Esophagus squamous epithelium (tissue), 5 donors: ENCODE data around the gene CD93. TPM values are rescaled to one million over a fixed set of nuclear protein-coding genes. Genes with fewer than 3 reads are reported as not detected.
A peak's percentile ranks its signal among the peaks of the same experiment; 100 is the strongest.

Experiments
- DNase-seq: peaks from one replicate; lab custom pipeline; 2025; lab: John Stamatoyannopoulos, UW
- H3K27ac ChIP-seq, 4 donors: fragments of 200-600 bp; sonication (generic); one replicate each; pipeline ENCODE4 v1.5.1; 2016 to 2019; ENCODE audit warnings: mild to moderate bottlenecking in 1 of 4
- H3K27me3 ChIP-seq, 4 donors: fragments of 200-600 bp; sonication (generic); 1 replicate in 3 of 4; 2 replicates in 1 of 4; pipeline versions ENCODE4 v1.5.1 to v1.6.0; 2017 to 2021; ENCODE audit warnings: antibody characterized with exemption in 1 of 4
- H3K36me3 ChIP-seq, 3 donors: fragments of 200-600 bp; sonication (generic); one replicate each; pipeline ENCODE4 v1.5.1; 2016 to 2019
- H3K4me1 ChIP-seq, 3 donors: fragments of 200-600 bp; sonication (generic); one replicate each; pipeline ENCODE4 v1.5.1; 2017 to 2019
- H3K4me3 ChIP-seq, 4 donors: fragments of 200-600 bp; sonication (generic); 1 replicate in 3 of 4; 2 replicates in 1 of 4; pipeline ENCODE4 v1.5.1; 2016 to 2019; ENCODE audit warnings: mild to moderate bottlenecking in 2 of 4, moderate library complexity in 1 of 4
- H3K9me3 ChIP-seq, 3 donors: fragments of 200-600 bp; sonication (generic); one replicate each; pipeline ENCODE4 v1.5.1; 2016 to 2019
- CTCF ChIP-seq, 6 experiments: fragments of 450-650 bp in 4 of 6; fragments of 200-600 bp in 2 of 6; sonication (generic) in 2 of 6; IDR thresholded peaks; one replicate each; pipeline ENCODE4 v1.5.1; 2016 to 2019; ENCODE audit warnings: antibody characterized with exemption in 6 of 6, mild to moderate bottlenecking in 4 of 6, moderate library complexity in 4 of 6
- POLR2A ChIP-seq, 4 donors: fragments of 450-650 bp; IDR thresholded peaks; one replicate each; pipeline ENCODE4 v1.6.1; 2017; ENCODE audit warnings: antibody characterized with exemption in 4 of 4, mild to moderate bottlenecking in 4 of 4, moderate library complexity in 3 of 4
- WGBS, 2 donors: methylation state at CpG; one replicate each; pipeline ENCODE4 v1.1.5; 2018; 5-methylcytosine and 5-hydroxymethylcytosine counted together
- intact Hi-C: fragments of 100-400 bp; cut with DNase I; formaldehyde crosslinking; loops from one replicate; pipeline ENCODE4 v1.15.0; 2022
- total RNA-seq, 4 donors: library from RNA; depleted of rRNA; stranded (reverse); fragments of >200 nt; gene quantifications; one replicate each; pipeline ENCODE4 v1.1.0, GENCODE V29; 2016
- donor health status: DM: yes; HTN: yes; CAD: no.

Gene CD93
- total RNA-seq, 4 donors from 2014 or later, result 4.5 to 22.9 (median 14.6) TPM

- Histone ChIP-seq H3K27me3 (no peaks in the 10 kb centered on the region), H3K36me3 (no peaks in the 10 kb centered on the region), H3K27ac (peak overlapping the region in 3 of 4 donors; percentile 24 to 83 (median 65)), H3K4me3 (no peak overlapping the region), H3K4me1 (peaks cover 20 to 56% (median 36%) of the 10 kb centered on the region in 3 donors), H3K9me3 (no peaks in the 10 kb centered on the region)
- 68 to 71% methylated on average over 2 of the region's 2 CpGs for WGBS, 2 donors
- DNase-seq, result no peak
- intact Hi-C loops, result no loop called here
- no peak for TF ChIP-seq CTCF (IDR thresholded peaks at IDR 0.05)
Measured at GRCh38 chr20:23114018-23114417, 27.9 kb upstream of the CD93 start.

DNA sequence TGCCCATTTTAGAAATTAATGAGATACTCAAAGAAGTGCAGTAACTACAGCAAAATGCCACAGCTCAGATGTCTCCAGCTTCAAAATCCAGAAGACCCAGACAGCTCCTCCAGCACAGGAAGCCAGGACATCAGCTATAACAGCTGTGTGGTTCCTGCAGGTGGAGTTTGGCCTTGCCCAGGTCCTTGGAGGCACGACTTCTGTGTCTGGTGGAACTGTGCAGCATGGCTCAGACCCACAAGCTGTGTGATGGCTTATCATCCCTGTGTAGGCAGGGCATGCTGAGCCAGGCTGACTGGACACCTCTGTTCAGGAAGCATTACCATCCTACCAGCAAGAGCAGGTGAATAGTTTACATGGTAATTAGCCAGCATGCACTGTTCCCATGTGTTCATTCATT, 26.5 kb upstream of the CD93 start:
- Histone ChIP-seq H3K27me3 (no peaks in the 10 kb centered on the region), H3K36me3 (no peaks in the 10 kb centered on the region), H3K9me3 (no peaks in the 10 kb centered on the region), H3K4me3 (no peak overlapping the region), H3K27ac (peak overlapping the region in 1 of 4 donors; percentile 2), H3K4me1 (peaks cover 13 to 51% (median 22%) of the 10 kb centered on the region in 3 donors)
- intact Hi-C loops, result no loop called here
- no CpG with 5 or more reads among the region's 1 CpG for WGBS, 2 donors
- DNase-seq, result no peak
- TF ChIP-seq CTCF (IDR thresholded peaks at IDR 0.05) (no peak), POLR2A (IDR thresholded peaks at IDR 0.05) (no peak)

- peaks cover 13 to 51% (median 26%) of the 10 kb centered on the region in 3 donors for H3K4me1 ChIP-seq
- no peak overlapping the region for H3K4me3 ChIP-seq
- no peak overlapping the region for H3K27ac ChIP-seq
- TF ChIP-seq CTCF (IDR thresholded peaks at IDR 0.05), result no peak
- TF ChIP-seq POLR2A (IDR thresholded peaks at IDR 0.05), result no peak
- 93 to 100% methylated on average over 3 to 9 of the region's 9 CpGs for WGBS, 2 donors
- H3K9me3 ChIP-seq, result no peaks in the 10 kb centered on the region
- intact Hi-C loops, result no loop called here
- H3K27me3 ChIP-seq, result no peaks in the 10 kb centered on the region
- no peak for DNase-seq
- H3K36me3 ChIP-seq, result no peaks in the 10 kb centered on the region
Measured at GRCh38 chr20:23111944-23112342, 25.8 kb upstream of the CD93 start.

DNA sequence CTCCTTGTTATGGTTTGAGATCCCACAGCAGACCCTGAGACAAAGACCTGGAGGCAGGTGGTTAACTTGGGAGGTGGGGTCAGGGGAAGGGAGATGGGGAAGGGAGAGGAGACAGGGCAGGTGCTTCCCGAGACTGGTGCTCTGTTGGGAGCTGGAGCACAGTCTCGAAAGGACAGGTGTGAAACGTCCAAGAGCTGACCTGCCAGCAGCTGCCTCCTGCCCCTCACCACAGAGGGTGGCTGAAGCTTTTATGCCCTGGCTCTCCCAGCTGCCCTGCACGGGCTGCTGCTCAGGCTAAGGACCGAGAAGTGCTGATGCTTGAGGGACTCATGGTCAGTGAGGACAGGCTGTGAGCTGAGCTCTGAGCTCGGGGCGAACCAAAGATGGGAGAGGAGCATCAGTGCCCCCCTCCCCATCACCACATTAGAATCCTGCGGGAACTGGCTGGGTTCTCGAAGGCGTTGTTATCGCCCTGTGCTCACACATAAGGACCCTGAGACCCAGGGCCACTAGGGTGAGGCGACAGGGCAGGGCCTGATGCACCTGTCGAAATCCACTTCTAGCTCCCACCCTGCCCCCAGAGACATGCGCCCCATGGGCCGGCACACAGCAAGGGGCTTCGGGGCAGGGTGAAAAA, 25.3 kb upstream of the CD93 start:
- 85 to 100% methylated on average over 2 to 9 of the region's 16 CpGs for WGBS, 2 donors
- Histone ChIP-seq H3K9me3 (no peaks in the 10 kb centered on the region), H3K27me3 (no peaks in the 10 kb centered on the region), H3K4me3 (no peak overlapping the region), H3K27ac (no peak overlapping the region), H3K4me1 (peaks cover 12 to 51% (median 26%) of the 10 kb centered on the region in 3 donors), H3K36me3 (no peaks in the 10 kb centered on the region)
- no peak for DNase-seq
- intact Hi-C loops, result no loop called here
- TF ChIP-seq POLR2A (IDR thresholded peaks at IDR 0.05), result no peak
- no peak for TF ChIP-seq CTCF (IDR thresholded peaks at IDR 0.05)

GRCh38 chr20:23108871-23109270, 22.7 kb upstream of the CD93 start:
- no peaks in the 10 kb centered on the region for H3K9me3 ChIP-seq
- no peak for TF ChIP-seq CTCF (IDR thresholded peaks at IDR 0.05)
- no peak for TF ChIP-seq POLR2A (IDR thresholded peaks at IDR 0.05)
- no peak for DNase-seq
- no peak overlapping the region for H3K4me3 ChIP-seq
- peaks cover 11 to 58% (median 29%) of the 10 kb centered on the region in 3 donors for H3K4me1 ChIP-seq
- no peaks in the 10 kb centered on the region for H3K27me3 ChIP-seq
- intact Hi-C loops, result no loop called here
- no peak overlapping the region for H3K27ac ChIP-seq
- WGBS, 2 donors, result 69 to 78% methylated on average over 3 of the region's 3 CpGs
- H3K36me3 ChIP-seq, result no peaks in the 10 kb centered on the region
